SU-DHL-6 (cell line): ENCODE measurements around the gene BLVRB.

Experiments
- H2AFZ ChIP-seq: fragments of 200-600 bp; sonication (generic); 2 replicates; pipeline ENCODE4 v1.6.1; 2014; ENCODE audit warnings: low read depth, mild to moderate bottlenecking, moderate library complexity, mixed read lengths, antibody characterized with exemption, low read length; ENCODE audit not compliant: severe bottlenecking
- H3F3A ChIP-seq: fragments of 200-600 bp; shearing (Covaris generic); 2 replicates; pipeline ENCODE4 v1.6.0; 2016; ENCODE audit warnings: antibody characterized with exemption, mild to moderate bottlenecking; ENCODE audit not compliant: insufficient read depth
- H3K27ac ChIP-seq: fragments of 200-600 bp; sonication (generic); 2 replicates; pipeline ENCODE4 v1.5.1; 2016; ENCODE audit warnings: low read depth, mild to moderate bottlenecking, low read length, moderate library complexity, mixed read lengths
- H3K27me3 ChIP-seq: fragments of 200-600 bp; sonication (generic), shearing (Covaris generic); 2 replicates; pipeline ENCODE4 v1.6.0; 2014; ENCODE audit warnings: mild to moderate bottlenecking, low read length
- H3K36me3 ChIP-seq: fragments of 200-600 bp; sonication (generic); 2 replicates; pipeline ENCODE4 v1.6.1; 2014; ENCODE audit warnings: mild to moderate bottlenecking, low read length, mixed read lengths
- H3K4me2 ChIP-seq: fragments of 300-600, 200-600 bp; shearing (Covaris generic), sonication (generic); 2 replicates; pipeline ENCODE4 v1.6.0; 2014; ENCODE audit warnings: low read length, low read depth, mild to moderate bottlenecking; ENCODE audit not compliant: poor library complexity, severe bottlenecking
- H3K4me3 ChIP-seq: fragments of 200-600 bp; sonication (generic); 2 replicates; pipeline ENCODE4 v1.5.1; 2014; ENCODE audit warnings: antibody characterized with exemption, low read length, mild to moderate bottlenecking, mixed read lengths; ENCODE audit not compliant: insufficient read depth, poor library complexity, severe bottlenecking
- H3K79me2 ChIP-seq: fragments of 200-600 bp; sonication (generic); 2 replicates; pipeline ENCODE4 v1.6.1; 2014; ENCODE audit warnings: mild to moderate bottlenecking, low read length, moderate library complexity; ENCODE audit not compliant: insufficient read depth
- H3K9ac ChIP-seq: fragments of 200-600 bp; sonication (generic); 2 replicates; pipeline ENCODE4 v1.7.0; 2014; ENCODE audit warnings: mild to moderate bottlenecking, low read length
- H3K9me2 ChIP-seq: fragments of 200-600 bp; sonication (generic); replicated peaks from 2 replicates; pipeline ENCODE4 v1.6.1; 2014; ENCODE audit warnings: low read length; ENCODE audit not compliant: insufficient read depth
- H3K9me3 ChIP-seq: fragments of 200-600 bp; sonication (generic); 2 replicates; pipeline ENCODE4 v1.6.1; 2014; ENCODE audit warnings: low read length, mixed read lengths; ENCODE audit not compliant: insufficient read depth
- H4K20me1 ChIP-seq: fragments of 200-600 bp; sonication (generic); 2 replicates; pipeline ENCODE4 v1.6.1; 2014; ENCODE audit warnings: low read depth, mild to moderate bottlenecking, antibody characterized with exemption, low read length, moderate library complexity, mixed read lengths
- CTCF ChIP-seq: fragments of 200-600 bp; sonication (generic); IDR thresholded peaks from one replicate; pipeline ENCODE4 v1.5.1; 2017; ENCODE audit warnings: antibody characterized with exemption, mild to moderate bottlenecking, low read length, moderate library complexity; ENCODE audit not compliant: insufficient read depth, poor library complexity, severe bottlenecking
- EZH2phosphoT487 ChIP-seq: fragments of 200-600 bp; sonication (generic), shearing (Covaris generic); conservative IDR thresholded peaks from 2 replicates; pipeline ENCODE4 v1.6.1; 2018; ENCODE audit warnings: mild to moderate bottlenecking, antibody characterized with exemption, low read length, moderate library complexity, mixed read lengths

The BLVRB gene

DNA sequence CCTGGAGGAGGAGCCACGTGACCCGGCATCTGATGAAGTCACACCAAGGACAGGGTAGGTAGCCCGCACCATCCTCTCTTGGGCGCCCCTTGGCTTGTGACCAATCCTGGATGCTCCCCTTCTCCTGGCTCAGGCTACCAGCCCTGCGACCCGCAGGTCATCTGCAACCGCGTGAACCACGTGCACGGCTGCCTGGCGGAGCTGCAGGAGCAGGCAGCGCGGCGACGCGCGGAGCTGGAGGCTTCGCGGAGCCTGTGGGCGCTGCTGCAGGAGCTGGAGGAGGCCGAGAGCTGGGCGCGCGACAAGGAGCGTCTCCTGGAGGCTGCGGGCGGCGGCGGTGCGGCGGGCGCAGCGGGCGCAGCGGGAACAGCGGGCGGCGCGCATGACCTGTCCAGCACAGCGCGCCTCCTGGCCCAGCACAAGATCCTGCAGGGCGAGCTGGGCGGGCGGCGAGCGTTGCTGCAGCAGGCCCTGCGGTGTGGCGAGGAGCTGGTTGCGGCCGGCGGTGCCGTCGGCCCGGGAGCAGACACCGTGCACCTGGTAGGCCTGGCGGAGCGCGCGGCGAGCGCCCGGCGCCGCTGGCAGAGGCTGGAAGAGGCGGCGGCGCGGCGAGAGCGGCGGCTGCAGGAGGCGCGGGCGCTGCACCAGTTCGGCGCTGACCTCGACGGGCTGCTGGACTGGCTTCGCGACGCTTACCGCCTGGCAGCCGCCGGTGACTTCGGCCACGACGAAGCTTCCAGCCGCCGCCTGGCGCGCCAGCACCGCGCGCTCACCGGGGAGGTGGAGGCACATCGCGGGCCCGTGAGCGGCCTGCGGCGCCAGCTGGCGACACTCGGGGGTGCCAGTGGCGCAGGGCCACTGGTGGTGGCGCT is 47.2 kb upstream of the BLVRB start:
- no peak overlapping the region for H3K4me2 ChIP-seq
- no peak overlapping the region for H3K27ac ChIP-seq
- H3K4me3 ChIP-seq: no peak overlapping the region
- no peaks in the 10 kb centered on the region for H3K36me3 ChIP-seq
- H3K79me2 ChIP-seq: no peaks in the 10 kb centered on the region
- no peaks in the 10 kb centered on the region for H4K20me1 ChIP-seq
- H2AFZ ChIP-seq: no peak overlapping the region
- no peak for TF ChIP-seq CTCF
- TF ChIP-seq EZH2phosphoT487: no peak
- no peaks in the 10 kb centered on the region for H3K27me3 ChIP-seq
- H3F3A ChIP-seq: no peaks in the 10 kb centered on the region
- no peaks in the 10 kb centered on the region for H3K9me2 ChIP-seq
- no peak overlapping the region for H3K9ac ChIP-seq
- H3K9me3 ChIP-seq: no peaks in the 10 kb centered on the region

- H3K4me3 ChIP-seq: no peak overlapping the region
- H3K27me3 ChIP-seq: no peaks in the 10 kb centered on the region
- no peaks in the 10 kb centered on the region for H3F3A ChIP-seq
- H3K9me3 ChIP-seq: no peaks in the 10 kb centered on the region
- H3K79me2 ChIP-seq: no peaks in the 10 kb centered on the region
- no peaks in the 10 kb centered on the region for H3K9me2 ChIP-seq
- H4K20me1 ChIP-seq: no peaks in the 10 kb centered on the region
- no peaks in the 10 kb centered on the region for H3K36me3 ChIP-seq
- no peak for TF ChIP-seq CTCF
- TF ChIP-seq EZH2phosphoT487: no peak
- no peak overlapping the region for H3K9ac ChIP-seq
- no peak overlapping the region for H3K4me2 ChIP-seq
- no peak overlapping the region for H3K27ac ChIP-seq
- H2AFZ ChIP-seq: no peak overlapping the region
Measured at GRCh38 chr19:40512110-40512472, 46.5 kb upstream of the BLVRB start.

DNA sequence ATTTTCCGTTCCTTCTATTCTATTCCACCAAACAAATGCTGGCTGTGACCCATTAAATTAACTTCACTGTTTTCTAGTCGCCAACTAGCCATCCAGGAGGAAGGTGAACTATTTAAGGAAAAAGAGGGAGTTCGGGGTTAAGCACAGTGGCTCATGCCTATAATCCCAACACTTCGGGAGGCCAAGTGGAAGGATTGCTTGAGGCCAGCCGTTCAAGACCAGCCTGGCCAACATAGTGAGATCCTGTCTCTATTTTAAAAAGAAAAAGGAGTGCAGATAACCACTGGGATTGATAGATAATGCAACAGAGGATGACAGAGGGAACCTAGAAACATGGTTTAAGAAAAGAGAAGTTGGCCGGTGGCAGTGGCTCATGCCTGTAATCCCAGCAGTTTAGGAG is 45.9 kb upstream of the BLVRB start:
- H3K4me2 ChIP-seq: no peak overlapping the region

More for the DNA sequence above, 45.9 kb upstream of the BLVRB start:
- Histone ChIP-seq H3K9ac (no peak overlapping the region), H3K9me3 (no peaks in the 10 kb centered on the region), H3K27ac (no peak overlapping the region), H2AFZ (no peak overlapping the region), H3K36me3 (no peaks in the 10 kb centered on the region), H3K79me2 (no peaks in the 10 kb centered on the region), H3K9me2 (no peaks in the 10 kb centered on the region), H4K20me1 (no peaks in the 10 kb centered on the region), H3K27me3 (no peaks in the 10 kb centered on the region), H3K4me3 (no peak overlapping the region), H3F3A (no peaks in the 10 kb centered on the region)
- TF ChIP-seq EZH2phosphoT487 (no peak), CTCF (no peak)
